Activated naive CD4-positive, alpha-beta T cell (primary cell): Measurements from ENCODE around the gene NCBP2.

Experiments
- DNase-seq, 4 experiments: peaks; one replicate each; lab custom pipeline; 2025; lab: John Stamatoyannopoulos, UW

Gene NCBP2

GRCh38 chr3:196941729-196942225, 551 bp downstream of the NCBP2 start:
- peak; percentile 38 to 60 (median 56) for DNase-seq

DNA sequence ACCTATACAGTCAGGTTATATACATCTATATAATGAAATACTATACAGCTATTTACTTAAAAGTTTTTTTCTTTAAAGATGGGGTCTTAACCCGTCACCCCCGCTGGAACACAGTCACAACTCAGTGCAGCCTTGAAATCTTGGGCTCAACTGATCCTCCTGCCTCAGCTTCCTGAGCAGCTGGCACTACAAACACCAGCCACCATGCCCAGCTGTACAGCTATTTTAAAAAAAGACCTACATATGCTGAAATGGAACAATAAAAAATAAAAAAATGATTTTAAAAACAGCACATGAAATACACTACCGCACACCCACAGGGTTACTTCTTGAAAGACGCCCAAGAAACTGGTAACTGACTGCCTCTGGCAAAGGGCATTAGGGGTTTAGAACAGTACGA, 3.8 kb downstream of the NCBP2 start:
- no peak for DNase-seq

DNA sequence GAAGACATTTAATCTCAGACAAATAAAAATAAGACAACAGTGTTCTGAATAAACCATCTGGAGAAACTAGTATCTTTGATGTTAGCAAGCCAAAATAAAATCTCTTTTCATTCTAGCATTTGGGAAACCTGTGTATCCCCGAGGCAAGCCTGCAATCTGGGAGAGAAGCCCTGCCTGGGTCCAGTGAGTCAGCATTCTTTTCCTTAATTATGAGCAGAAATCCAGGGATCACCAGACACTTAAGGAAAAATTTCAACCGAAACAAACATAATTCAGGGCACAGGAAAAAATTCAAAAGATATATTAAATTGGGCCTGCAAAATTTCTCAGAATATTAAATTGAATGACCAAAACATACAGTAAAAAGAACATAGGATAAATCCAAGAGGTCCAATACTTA, 4.2 kb downstream of the NCBP2 start:
- no peak for DNase-seq

DNA sequence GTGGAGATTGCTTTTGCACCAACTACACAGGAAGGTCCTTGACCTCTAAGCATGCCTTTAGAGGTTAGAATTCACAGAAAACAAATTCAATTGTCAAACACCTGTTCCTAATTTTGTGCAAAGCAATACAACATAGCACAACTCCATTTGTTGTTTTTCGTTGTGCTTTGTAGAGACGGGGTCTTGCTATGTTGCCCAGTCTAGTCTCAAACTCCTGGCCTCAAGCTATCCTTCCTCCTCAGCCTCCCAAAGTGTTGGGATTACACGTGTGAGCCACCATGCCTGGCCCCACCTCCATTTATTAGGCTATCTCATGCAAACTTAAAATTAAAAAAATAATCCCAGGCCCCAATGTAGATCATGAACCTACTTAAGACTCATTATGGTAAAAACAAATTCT, 6.0 kb downstream of the NCBP2 start:
- no peak for DNase-seq

- no peak for DNase-seq
Measured at GRCh38 chr3:196932600-196932999, 9.7 kb downstream of the NCBP2 start.

DNA sequence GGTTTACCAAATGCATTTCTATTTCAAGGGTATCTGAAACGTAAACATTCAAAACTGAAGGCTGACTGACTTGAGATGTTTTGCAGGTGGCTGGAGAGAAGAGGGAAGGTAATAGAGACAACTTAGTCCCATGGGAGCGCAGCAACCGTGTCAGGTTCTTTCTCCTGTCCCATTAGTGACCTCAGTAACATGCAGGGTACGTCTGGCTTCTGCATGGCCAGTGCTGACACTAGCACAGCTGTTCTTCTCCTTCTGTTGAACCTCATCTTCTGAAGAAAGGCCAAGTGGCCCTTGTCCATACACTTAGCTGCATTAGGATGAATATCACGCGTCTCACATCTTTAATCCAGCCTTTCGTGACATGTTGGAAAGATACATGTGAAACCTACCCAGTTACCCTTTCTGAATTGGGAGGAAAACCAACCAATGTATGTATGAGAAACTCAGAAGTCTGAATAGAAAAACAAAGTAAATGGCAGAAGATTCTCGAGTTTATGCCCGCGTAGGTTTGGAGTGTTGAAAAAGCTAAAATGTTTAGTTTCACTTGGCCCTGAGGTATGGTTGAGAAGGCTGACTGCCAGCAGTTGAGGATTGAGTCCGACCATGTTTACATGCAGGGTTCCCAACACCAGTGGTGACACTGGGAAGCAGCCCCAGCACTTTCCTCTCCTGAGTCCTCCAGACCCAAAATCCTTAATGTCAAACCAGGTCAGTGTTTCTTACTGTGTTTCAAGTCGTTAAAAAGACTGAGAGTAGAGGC, 10.3 kb downstream of the NCBP2 start:
- DNase-seq, result no peak

- DNase-seq, result no peak
Measured at GRCh38 chr3:196931157-196931556, 11.2 kb downstream of the NCBP2 start.

- DNase-seq, result no peak
Measured at GRCh38 chr3:196927571-196928453, 14.5 kb downstream of the NCBP2 start.

- DNase-seq, result no peak
Measured at GRCh38 chr3:196920733-196921132, 21.6 kb downstream of the NCBP2 start.

DNA sequence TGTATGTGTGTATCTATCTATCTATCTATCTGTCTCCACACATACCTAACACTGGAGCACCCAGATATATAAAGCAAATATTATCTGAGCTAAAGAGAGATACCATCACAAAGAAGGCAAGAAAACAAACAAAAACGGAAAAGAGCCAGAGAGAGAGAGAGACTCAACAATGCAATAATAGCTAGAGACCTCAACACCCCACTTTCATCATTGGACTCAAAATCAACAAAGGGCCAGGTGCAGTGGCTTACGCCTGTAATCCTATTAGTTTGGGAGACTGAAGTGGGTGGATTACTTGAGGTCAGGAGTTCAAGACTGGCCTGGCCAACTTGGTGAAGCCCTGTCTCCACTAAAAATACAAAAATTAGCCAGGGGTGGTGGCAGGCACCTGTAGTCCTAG, 23.4 kb downstream of the NCBP2 start:
- no peak for DNase-seq

GRCh38 chr3:196916995-196917394, 25.3 kb downstream of the NCBP2 start:
- DNase-seq, result no peak

DNA sequence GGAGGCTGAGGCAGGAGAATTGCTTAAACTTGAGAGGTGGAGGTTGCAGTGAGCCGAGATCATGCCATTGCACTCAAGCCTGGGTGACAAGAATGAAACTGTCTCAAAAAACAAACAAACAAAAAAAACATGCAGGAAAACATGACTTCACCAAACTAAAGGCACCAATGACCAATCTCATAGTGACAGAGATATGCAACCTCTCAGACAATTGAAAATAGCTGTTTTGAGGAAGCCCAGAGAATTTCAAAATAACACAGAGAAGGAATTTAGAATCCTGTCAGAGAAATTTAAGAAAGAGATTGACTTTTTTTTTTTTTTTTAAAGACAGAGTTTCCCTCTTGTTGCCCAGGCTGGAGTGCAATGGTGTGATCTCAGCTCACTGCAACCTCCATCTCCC, 26.1 kb downstream of the NCBP2 start:
- DNase-seq, result no peak

DNA sequence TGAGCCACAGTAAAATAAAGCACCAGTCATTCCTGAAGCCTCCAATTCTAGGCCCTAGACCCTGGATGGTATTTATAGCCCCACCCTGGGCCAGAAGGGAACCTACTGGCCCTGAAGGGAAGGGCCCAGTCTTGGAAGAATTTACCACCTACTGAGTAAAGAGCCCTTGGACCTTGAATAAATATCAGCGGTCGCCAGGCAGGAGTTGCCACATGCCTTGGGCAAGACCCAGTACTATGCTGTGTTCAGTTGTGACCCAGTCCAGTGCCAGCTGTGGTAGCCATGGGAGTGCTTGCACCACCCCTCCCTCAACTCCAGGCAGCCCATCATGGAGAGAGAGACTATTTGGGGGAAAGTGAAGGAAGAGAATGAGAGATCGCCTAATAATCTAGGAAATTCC, 27.0 kb downstream of the NCBP2 start:
- DNase-seq, result no peak

GRCh38 chr3:196914866-196915265, 27.5 kb downstream of the NCBP2 start:
- no peak for DNase-seq

- DNase-seq, result no peak
Measured at GRCh38 chr3:196903740-196904139, 38.6 kb downstream of the NCBP2 start.

GRCh38 chr3:196902296-196902695, 40.0 kb downstream of the NCBP2 start:
- no peak for DNase-seq

DNA sequence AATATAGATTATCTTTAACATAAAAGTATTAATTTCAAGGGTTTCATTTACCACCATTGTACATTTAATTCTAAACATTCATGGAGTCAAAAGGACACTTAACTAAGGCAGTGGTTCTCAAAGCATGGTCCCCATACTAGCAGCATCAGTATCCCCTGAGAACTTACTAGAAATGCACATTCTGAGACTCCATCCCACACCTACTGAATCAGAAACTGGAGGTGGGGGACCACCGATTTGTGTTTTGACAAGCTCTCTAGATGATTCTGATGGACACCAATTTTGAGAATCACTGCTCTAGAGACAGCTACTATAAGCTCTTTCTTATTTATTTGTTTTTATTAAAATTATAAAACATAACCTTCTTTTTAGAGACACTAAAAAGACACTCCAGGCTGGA, 40.6 kb downstream of the NCBP2 start:
- DNase-seq, result no peak

DNA sequence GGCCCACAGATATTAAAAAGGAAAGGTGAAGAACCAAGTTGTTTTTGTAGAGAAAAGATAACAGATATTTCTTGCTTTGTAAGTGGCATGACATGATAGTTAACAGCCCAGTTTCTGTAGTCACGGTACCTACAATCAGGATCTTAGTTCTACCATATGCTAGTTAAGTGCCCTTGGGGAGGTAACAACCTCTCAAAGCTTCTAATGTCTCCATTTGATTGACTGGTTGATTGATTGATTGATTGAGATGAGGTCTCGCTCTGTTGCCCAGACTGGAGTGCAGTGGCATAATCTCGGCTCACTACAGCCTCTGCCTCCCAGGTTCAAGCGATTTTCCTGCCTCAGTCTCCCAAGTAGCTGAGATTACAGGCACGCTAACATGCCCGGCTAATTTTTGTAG, 46.1 kb downstream of the NCBP2 start:
- DNase-seq, result no peak

- no peak for DNase-seq
Measured at GRCh38 chr3:196894557-196895295, 47.6 kb downstream of the NCBP2 start.

- DNase-seq, result no peak
Measured at GRCh38 chr3:196889844-196890708, 52.3 kb downstream of the NCBP2 start.

GRCh38 chr3:196886144-196886543, 56.2 kb downstream of the NCBP2 start:
- DNase-seq, result no peak
